Kidney epithelial cell (primary cell): ENCODE measurements around the gene SLC2A5. TPM values are rescaled to one million over a fixed set of nuclear protein-coding genes. Genes with fewer than 3 reads are reported as not detected.

Experiments
- DNase-seq: peaks from one replicate; pipeline ENCODE4 v3.0.0-alpha.2; 2010; ENCODE audit warnings: low read depth
- H3K27me3 ChIP-seq: 2 replicates; pipeline ENCODE4 v1.6.0; 2011; ENCODE audit warnings: low read length; ENCODE audit not compliant: control insufficient read depth, insufficient read depth
- H3K36me3 ChIP-seq: 2 replicates; pipeline ENCODE4 v1.5.1; 2011; ENCODE audit warnings: low read length; ENCODE audit not compliant: control insufficient read depth, insufficient read depth
- H3K4me3 ChIP-seq: 2 replicates; pipeline ENCODE4 v1.5.1; 2011; ENCODE audit warnings: low read depth, mild to moderate bottlenecking, control low read depth, low read length
- CTCF ChIP-seq: IDR thresholded peaks from 2 replicates; pipeline ENCODE4 v1.5.1; 2011; ENCODE audit warnings: mild to moderate bottlenecking, moderate library complexity, low read length, control low read depth, inconsistent platforms; ENCODE audit not compliant: insufficient read depth, poor library complexity, severe bottlenecking
- total RNA-seq: library from RNA; depleted of rRNA; stranded (reverse); fragments of >200 nt; gene quantifications from 2 replicates; pipeline ENCODE4 v1.2.3, GENCODE V29; 2015

SLC2A5 gene
- total RNA-seq, 1 donor from 2014 or later, result not detected

DNA sequence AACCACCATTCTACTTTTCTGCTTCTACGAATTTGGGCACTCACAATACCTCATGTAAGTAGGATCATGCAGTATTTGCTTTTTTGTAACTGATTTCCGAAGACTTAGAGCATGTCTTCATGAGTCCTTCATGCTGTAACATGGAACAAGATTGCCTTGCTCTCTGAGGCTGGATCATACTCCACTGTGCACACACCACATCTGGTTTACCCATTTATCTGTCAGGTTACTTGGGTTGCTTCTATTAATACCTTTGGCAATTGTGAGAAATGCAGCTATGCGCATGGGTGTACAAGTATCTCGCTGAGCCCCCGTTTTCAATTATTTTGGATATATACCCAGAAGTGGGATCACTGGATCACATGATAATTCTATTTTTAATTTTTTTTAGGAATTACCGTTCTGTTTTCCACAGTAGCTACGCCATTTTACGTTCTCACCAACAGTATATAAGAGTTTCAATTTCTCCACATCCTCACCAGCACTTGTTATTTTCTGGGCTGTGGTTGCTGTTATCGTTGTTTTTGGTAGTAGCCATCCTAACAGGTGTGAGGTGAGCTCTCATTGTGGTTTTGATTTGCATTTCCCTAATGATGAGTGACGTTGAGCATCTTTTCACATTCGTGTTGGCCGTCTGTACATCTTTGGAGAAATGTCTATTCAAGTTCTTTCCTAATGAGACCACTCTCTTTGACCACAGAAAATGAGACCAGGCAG lies 10.7 kb upstream of the SLC2A5 start:
- no peaks in the 10 kb centered on the region for H3K36me3 ChIP-seq
- no peak for DNase-seq
- H3K4me3 ChIP-seq, result no peak overlapping the region
- H3K27me3 ChIP-seq, result no peaks in the 10 kb centered on the region
- TF ChIP-seq CTCF, result no peak

- no peaks in the 10 kb centered on the region for H3K27me3 ChIP-seq
- H3K36me3 ChIP-seq, result no peaks in the 10 kb centered on the region
- H3K4me3 ChIP-seq, result no peak overlapping the region
- no peak for TF ChIP-seq CTCF
- DNase-seq, result no peak
Observed at GRCh38 chr1:9078752-9079500, 9.5 kb upstream of the SLC2A5 start.

DNA sequence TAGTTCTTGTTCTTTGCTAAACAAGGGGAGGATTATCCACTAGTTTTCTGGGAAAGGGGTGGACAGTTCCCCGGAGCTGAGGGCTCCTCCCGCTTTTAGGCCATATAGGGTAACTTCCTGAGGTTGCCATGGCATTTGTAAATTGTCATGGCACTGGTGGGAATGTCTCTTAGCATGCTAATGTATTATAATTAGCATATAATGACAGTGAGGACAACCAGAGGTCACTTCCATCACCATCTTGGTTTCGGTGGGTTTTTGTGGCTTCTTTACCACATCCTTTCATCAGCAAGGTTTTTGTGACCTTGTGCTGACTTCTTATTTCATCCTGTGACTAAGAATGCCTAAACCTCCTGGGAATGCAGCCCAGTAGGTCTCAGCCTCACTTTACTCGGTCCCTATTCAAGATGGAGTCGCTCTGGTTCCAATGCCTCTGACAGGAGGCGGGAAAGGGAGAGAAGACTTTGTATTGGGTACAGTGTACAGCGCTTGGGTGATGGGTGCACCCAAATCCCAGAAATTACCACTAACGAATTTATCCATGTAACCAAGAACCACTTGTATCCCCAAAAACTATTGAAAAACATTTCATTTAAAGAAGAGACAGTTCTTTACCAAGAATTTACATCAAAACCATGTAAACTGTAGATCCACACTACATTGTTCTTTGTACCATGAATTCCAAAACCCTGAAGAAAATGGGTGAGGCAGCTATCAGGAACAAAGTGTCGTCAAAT lies 8.7 kb upstream of the SLC2A5 start:
- H3K27me3 ChIP-seq, result no peaks in the 10 kb centered on the region
- DNase-seq, result no peak
- H3K4me3 ChIP-seq, result no peak overlapping the region
- H3K36me3 ChIP-seq, result no peaks in the 10 kb centered on the region
- TF ChIP-seq CTCF, result no peak

- TF ChIP-seq CTCF, result no peak
- H3K4me3 ChIP-seq, result no peak overlapping the region
Observed at GRCh38 chr1:9075022-9075421, 5.6 kb upstream of the SLC2A5 start.

GRCh38 chr1:9073143-9073542 lies 3.7 kb upstream of the SLC2A5 start:
- DNase-seq, result no peak
- H3K4me3 ChIP-seq, result no peak overlapping the region
- TF ChIP-seq CTCF, result no peak
- no peaks in the 10 kb centered on the region for H3K27me3 ChIP-seq
- no peaks in the 10 kb centered on the region for H3K36me3 ChIP-seq

More at GRCh38 chr1:9075022-9075421, 5.6 kb upstream of the SLC2A5 start:
- H3K36me3 ChIP-seq, result no peaks in the 10 kb centered on the region
- no peak for DNase-seq
- H3K27me3 ChIP-seq, result no peaks in the 10 kb centered on the region
